Neutrophil (primary cell): ENCODE data around the gene POLR3E.

Experiments
- H3K27ac ChIP-seq: fragments of 200-600 bp; sonication (generic); 2 replicates; pipeline ENCODE4 v1.5.1; 2016; ENCODE audit warnings: mild to moderate bottlenecking, moderate library complexity
- H3K27me3 ChIP-seq: fragments of 200-600 bp; sonication (generic); 2 replicates; pipeline ENCODE4 v1.6.0; 2016; ENCODE audit warnings: mild to moderate bottlenecking
- H3K36me3 ChIP-seq: fragments of 200-600 bp; sonication (generic); 2 replicates; pipeline ENCODE4 v1.5.1; 2017
- H3K4me1 ChIP-seq, 2 experiments: fragments of 200-600 bp in 1 of 2; sonication (generic) in 1 of 2; 1 replicate in 1 of 2; 2 replicates in 1 of 2; pipeline versions ENCODE4 v1.5.1 to v1.6.1; 2013 to 2016; ENCODE audit warnings: low read depth in 1 of 2, low read length in 1 of 2, mild to moderate bottlenecking in 1 of 2, moderate library complexity in 1 of 2; ENCODE audit not compliant: control insufficient read depth in 1 of 2, insufficient read depth in 1 of 2
- H3K4me3 ChIP-seq, 2 experiments: fragments of 200-600 bp in 1 of 2; sonication (generic) in 1 of 2; 1 replicate in 1 of 2; 2 replicates in 1 of 2; pipeline ENCODE4 v1.5.1; 2013 to 2016; ENCODE audit warnings: low read depth in 1 of 2, low read length in 1 of 2, mild to moderate bottlenecking in 1 of 2, moderate library complexity in 1 of 2
- H3K9me3 ChIP-seq: fragments of 200-600 bp; sonication (generic); 2 replicates; pipeline ENCODE4 v1.5.1; 2016
- CTCF ChIP-seq: fragments of 200-600 bp; sonication (generic); IDR thresholded peaks from 2 replicates; pipeline ENCODE4 v1.5.1; 2016; ENCODE audit warnings: antibody characterized with exemption

POLR3E gene

GRCh38 chr16:22375963-22376640, 78.9 kb downstream of the POLR3E start:
- no peak for TF ChIP-seq CTCF
- H3K4me3 ChIP-seq = peak overlapping the region in 1 of 2 experiments; percentile 94
- no peak overlapping the region for H3K27ac ChIP-seq
- peaks cover 45% of the 10 kb centered on the region in 2 experiments for H3K4me1 ChIP-seq
- no peaks in the 10 kb centered on the region for H3K27me3 ChIP-seq
- no peaks in the 10 kb centered on the region for H3K36me3 ChIP-seq
- H3K9me3 ChIP-seq = no peaks in the 10 kb centered on the region

GRCh38 chr16:22379656-22380055, 82.4 kb downstream of the POLR3E start:
- no peak for TF ChIP-seq CTCF
- H3K27ac ChIP-seq = no peak overlapping the region
- no peaks in the 10 kb centered on the region for H3K27me3 ChIP-seq
- H3K4me3 ChIP-seq = no peak overlapping the region
- H3K4me1 ChIP-seq = peaks cover 15% of the 10 kb centered on the region in 2 experiments
- no peaks in the 10 kb centered on the region for H3K9me3 ChIP-seq
- H3K36me3 ChIP-seq = no peaks in the 10 kb centered on the region

GRCh38 chr16:22380529-22380928, 83.3 kb downstream of the POLR3E start:
- H3K4me1 ChIP-seq = peaks cover 8% of the 10 kb centered on the region in 2 experiments
- TF ChIP-seq CTCF = no peak
- H3K27ac ChIP-seq = no peak overlapping the region
- no peaks in the 10 kb centered on the region for H3K27me3 ChIP-seq
- H3K9me3 ChIP-seq = no peaks in the 10 kb centered on the region
- H3K36me3 ChIP-seq = no peaks in the 10 kb centered on the region
- no peak overlapping the region for H3K4me3 ChIP-seq

- no peak for TF ChIP-seq CTCF
- Histone ChIP-seq H3K27me3 (no peaks in the 10 kb centered on the region), H3K27ac (no peak overlapping the region), H3K4me3 (no peak overlapping the region), H3K9me3 (no peaks in the 10 kb centered on the region), H3K4me1 (no peaks in the 10 kb centered on the region), H3K36me3 (no peaks in the 10 kb centered on the region)
Observed at GRCh38 chr16:22381392-22381791, 84.2 kb downstream of the POLR3E start.

- no peak for TF ChIP-seq CTCF
- no peaks in the 10 kb centered on the region for H3K36me3 ChIP-seq
- no peak overlapping the region for H3K27ac ChIP-seq
- H3K9me3 ChIP-seq = no peaks in the 10 kb centered on the region
- H3K27me3 ChIP-seq = no peaks in the 10 kb centered on the region
- no peak overlapping the region for H3K4me3 ChIP-seq
- no peaks in the 10 kb centered on the region for H3K4me1 ChIP-seq
Observed at GRCh38 chr16:22383827-22384226, 86.6 kb downstream of the POLR3E start.
